A549 treated with ZK216348 at 1 μM for 4 hours (cell line): Measurements from ENCODE around the gene C9orf43. TPM values are rescaled to one million over a fixed set of nuclear protein-coding genes. Genes with fewer than 3 reads are reported as not detected.

Source experiments
- total RNA-seq: library from RNA; stranded (reverse); fragments of 200-300 nt; extraction: Qiagen RNA extraction; gene quantifications from 5 replicates; pipeline ENCODE4 v1.2.3, GENCODE V29; 2022; ENCODE audit warnings: low read depth

C9orf43 gene
- 0.33 to 1.1 TPM (median 0.41 TPM) in 5 replicates for total RNA-seq

GRCh38 chr9:113410207-113410864, at the start of gene C9orf43, which contains the start of gene POLE3:
TSS of gene C9orf43 (plus strand) at chr9:113410747. CDS start at chr9:113413494, 2,747 bp downstream.
TSS of gene POLE3 (minus strand) at chr9:113410675. CDS start at chr9:113410293, 382 bp downstream.

GRCh38 chr9:113376634-113377567, 33.6 kb upstream of the C9orf43 start, which contains the start of gene HDHD3:
TSS of gene HDHD3 (minus strand) at chr9:113376986. CDS start at chr9:113374354, 2,632 bp downstream.

GRCh38 chr9:113401027-113401792, 9.3 kb upstream of the C9orf43 start, which contains the start of gene ALAD:
TSS of gene ALAD (minus strand) at chr9:113401284. CDS start at chr9:113393559, 7,725 bp downstream.

GRCh38 chr9:113463418-113464285, 53.1 kb downstream of the C9orf43 start, which contains the start of gene RGS3:
TSS of gene RGS3 (plus strand) at chr9:113463727. CDS start at chr9:113463803, 76 bp downstream.

Other genes with a start within 250 kb of the C9orf43 start
- gene FKBP15, start 189.5 kb upstream of the C9orf43 start, total RNA-seq, result 15.8 to 19.2 TPM (median 17.1 TPM) in 5 replicates
- 17.9 to 22.7 TPM (median 18.5 TPM) in 5 replicates for gene SLC31A1, start 189.2 kb upstream of the C9orf43 start, total RNA-seq
- 45.4 to 68.8 TPM (median 49.0 TPM) in 5 replicates for gene CDC26, start 135.2 kb upstream of the C9orf43 start, total RNA-seq
- 54.4 to 59.6 TPM (median 56.4 TPM) in 5 replicates for gene PRPF4, start 135.1 kb upstream of the C9orf43 start, total RNA-seq
- gene RNF183, start 107.4 kb upstream of the C9orf43 start, total RNA-seq, result not detected in 5 replicates
- gene WDR31, start 70.5 kb upstream of the C9orf43 start, total RNA-seq, result 0.94 to 1.5 TPM (median 1.2 TPM) in 5 replicates
- gene BSPRY, start 61.2 kb upstream of the C9orf43 start, total RNA-seq, result 0.06 to 0.10 TPM in 2 of 5 replicates, not detected in the others
- 14.5 to 28.6 TPM (median 23.9 TPM) in 5 replicates for gene HDHD3, start 33.8 kb upstream of the C9orf43 start, total RNA-seq
- gene ALAD, start 9.5 kb upstream of the C9orf43 start, total RNA-seq, result 10.4 to 17.4 TPM (median 14.8 TPM) in 5 replicates
- gene POLE3, start 72 bp upstream of the C9orf43 start, total RNA-seq, result 106 to 120 TPM (median 112 TPM) in 5 replicates
- gene RGS3, start 53.0 kb downstream of the C9orf43 start, total RNA-seq, result 17.2 to 24.4 TPM (median 21.5 TPM) in 5 replicates